Inflammatory macrophage treated with lipopolysaccharide for 1 hour (primary cell): Measurements from ENCODE around the gene KCTD20.

ENCODE experiments used
- DNase-seq, 2 donors: peaks; one replicate each; pipeline ENCODE4 v3.0.0-alpha.2; 2020 to 2022

Gene KCTD20

DNA sequence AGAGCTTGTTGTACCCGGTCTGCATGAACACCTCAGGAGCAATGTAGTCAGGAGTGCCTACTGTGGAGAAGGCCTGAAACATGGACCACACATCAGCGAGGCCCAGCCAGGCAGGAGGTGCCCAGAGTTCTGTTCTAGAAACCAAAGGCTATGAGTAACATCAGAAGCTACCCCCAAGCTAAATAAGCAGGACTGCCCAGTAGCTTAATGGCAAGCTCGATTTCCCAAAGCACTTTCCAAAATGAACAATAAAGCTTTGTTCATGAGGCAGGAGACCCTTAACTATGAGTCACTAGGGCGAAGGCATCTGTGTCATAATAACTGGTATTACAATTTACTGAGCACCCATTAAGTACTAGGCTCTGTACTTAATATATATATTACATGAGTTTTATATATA lies 57.1 kb downstream of the KCTD20 start:
- no peak for DNase-seq

- DNase-seq, result no peak
These were observed 58.9 kb downstream of the KCTD20 start for GRCh38 chr6:36501686-36502085.

- DNase-seq, result no peak
These were observed 61.4 kb downstream of the KCTD20 start for GRCh38 chr6:36504181-36504580.

DNA sequence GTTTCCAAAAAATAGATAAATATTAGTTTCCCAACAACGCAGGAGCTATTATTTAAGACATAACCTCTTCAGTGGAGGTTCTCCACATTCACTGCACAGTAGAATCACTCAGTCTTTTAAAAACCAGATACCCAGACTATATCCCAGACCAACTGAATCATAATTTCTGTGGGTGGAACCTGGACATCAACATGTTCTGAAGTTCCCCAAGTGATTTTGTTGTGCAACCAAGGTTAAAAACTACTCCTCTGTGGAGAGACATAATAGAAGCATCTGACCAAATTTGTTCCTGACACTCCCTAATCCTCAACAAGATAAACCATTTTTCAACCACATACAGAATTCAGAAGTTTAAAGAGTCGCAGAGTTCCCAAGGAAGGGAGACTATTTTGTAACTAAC lies 62.2 kb downstream of the KCTD20 start:
- peak in 1 of 2 donors; percentile 9 for DNase-seq

- no peak for DNase-seq
These were observed 63.1 kb downstream of the KCTD20 start for GRCh38 chr6:36505744-36506534.

DNA sequence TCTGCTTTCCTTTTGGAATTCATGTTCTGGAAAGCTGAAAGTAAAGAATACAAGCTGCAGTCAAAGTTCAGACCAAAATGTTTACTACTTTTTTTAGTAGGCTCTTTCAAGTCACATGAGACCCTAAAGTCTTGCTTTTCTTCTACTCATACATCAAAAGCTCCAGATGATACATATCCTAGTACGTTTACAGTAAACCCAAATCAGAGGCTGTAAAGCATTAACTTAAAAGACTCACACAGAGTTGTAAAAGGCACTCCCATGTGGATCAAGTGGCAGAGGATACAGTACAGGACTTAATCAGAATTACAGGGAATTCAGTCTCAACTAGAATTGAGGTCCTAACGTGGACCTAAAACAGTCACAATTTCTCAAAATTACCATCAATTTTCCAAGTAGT lies 63.8 kb downstream of the KCTD20 start:
- no peak for DNase-seq

DNA sequence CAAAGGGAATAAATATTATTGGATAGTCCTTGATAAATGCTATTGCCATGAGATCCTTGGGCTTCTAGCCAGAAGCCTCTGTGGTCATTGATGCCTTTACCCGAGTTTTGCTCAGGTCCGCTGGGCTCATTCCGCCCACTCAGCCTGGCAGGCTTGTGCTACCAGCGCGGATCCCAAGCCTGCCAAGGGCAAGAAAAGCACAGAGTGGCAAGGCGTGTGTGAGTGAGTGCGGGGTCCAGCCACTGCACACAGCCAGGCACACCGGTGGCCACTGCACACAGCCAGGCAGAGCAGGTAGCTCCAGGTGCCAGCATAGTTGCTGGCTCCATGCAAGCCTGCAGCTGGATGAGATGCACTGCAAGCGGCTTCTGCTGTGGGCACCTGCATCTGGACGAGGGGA lies 65.7 kb downstream of the KCTD20 start:
- DNase-seq, result no peak

- no peak for DNase-seq
These were observed 67.6 kb downstream of the KCTD20 start for GRCh38 chr6:36510365-36510764.

DNA sequence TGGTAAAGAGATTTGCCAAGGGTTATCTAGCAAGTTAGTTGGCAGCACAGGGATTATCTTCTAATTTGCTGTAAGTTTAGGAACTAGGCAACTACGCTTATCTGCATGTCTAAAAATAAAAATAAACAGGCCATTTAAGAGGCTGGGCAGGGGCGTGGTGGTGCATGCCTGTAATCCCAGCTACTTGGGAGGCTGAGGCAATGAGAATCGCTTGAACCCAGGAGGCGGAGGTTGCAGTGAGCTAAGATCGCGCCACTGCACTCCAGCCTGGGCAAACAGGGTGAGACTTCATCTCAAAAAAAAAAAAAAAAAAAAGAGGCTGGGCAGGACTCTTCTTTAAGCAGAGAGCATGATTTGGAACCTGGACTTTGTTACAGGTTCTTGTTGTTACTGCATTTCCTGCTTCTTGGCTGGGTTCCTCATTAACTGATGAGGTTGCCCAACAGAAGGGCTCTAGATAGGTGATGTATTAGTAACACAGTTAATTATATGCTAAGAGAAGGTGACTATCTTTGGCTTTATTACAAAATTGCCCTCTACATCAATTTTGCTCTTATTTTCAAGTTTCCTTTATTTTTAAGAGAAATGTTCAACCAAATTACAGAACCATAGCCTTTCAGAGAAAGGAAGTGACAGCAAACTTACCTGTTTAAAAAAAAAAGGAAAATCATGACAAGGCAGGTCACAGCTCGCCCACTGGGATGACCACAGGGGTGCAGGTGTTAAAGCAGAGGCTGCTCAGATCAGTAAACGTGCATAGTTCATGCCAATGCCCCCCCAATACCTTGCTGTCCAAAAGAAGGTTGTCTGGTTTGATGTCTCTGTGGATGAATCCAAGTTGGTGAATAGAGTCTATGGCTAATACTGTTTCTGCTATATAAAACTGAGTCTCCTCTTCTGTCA lies 72.0 kb downstream of the KCTD20 start:
- no peak for DNase-seq

DNA sequence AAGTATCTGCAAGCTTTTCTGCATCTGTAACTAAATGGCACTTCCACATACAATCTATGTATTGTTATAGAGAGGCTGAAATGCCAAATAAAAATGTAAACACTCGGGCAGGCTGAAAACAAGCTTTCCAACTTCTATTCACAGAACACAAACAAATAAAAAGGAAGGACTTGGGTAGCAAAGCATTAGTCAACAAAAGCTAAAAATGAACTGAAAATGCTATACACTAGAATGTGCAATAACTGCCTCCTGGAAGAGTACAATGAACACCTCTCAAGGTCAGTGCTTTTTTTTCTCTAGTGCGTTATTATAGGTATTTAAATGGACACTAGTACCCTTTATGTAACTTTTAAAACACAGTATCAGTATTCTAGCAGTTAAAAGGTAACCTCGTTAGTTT lies 73.0 kb downstream of the KCTD20 start:
- no peak for DNase-seq

- DNase-seq, result no peak
These were observed 73.8 kb downstream of the KCTD20 start for GRCh38 chr6:36516559-36516958.

DNA sequence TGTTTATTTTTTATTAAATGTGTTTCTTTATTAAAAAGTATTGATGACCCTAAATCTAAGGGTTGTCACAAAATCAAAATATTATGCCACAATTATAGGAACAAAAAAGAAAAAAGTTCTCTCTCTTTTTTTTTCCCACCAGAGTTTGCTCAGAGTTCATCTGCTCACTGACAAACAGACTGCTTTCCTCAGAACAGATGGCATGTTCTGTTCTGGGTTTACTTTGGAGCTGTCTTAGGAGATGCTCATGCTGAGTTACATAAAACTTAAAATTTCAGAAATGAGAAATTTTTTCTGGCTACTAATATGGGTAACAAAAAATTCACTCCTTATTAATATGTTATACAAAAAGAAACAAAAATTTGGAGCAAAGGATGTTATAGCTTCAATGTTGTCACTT lies 74.2 kb downstream of the KCTD20 start:
- DNase-seq, result no peak

DNA sequence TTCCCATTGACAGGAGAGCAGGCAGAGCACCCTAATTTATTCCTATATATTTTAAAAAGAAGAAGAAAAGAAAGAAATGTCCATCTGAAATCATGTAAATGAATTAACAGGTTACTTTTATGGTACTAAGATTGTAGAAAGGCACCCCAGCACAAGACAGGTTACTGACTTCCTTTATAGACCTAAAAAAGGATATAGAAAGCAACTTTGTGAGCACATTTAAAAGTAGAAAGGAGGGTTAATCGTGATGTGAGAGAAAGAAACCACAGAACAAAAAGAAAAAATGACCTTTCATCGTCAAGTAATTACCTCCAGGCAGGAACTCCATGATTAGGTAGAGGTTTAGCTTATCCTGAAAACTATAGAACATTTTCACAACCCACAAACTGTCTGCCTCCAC lies 74.6 kb downstream of the KCTD20 start:
- no peak for DNase-seq

- no peak for DNase-seq
These were observed 76.6 kb downstream of the KCTD20 start for GRCh38 chr6:36519352-36519751.

- no peak for DNase-seq
These were observed 80.7 kb downstream of the KCTD20 start for GRCh38 chr6:36523451-36523850.

- DNase-seq, result no peak
These were observed 81.2 kb downstream of the KCTD20 start for GRCh38 chr6:36523936-36524499.

GRCh38 chr6:36524871-36525270 lies 82.1 kb downstream of the KCTD20 start:
- no peak for DNase-seq

DNA sequence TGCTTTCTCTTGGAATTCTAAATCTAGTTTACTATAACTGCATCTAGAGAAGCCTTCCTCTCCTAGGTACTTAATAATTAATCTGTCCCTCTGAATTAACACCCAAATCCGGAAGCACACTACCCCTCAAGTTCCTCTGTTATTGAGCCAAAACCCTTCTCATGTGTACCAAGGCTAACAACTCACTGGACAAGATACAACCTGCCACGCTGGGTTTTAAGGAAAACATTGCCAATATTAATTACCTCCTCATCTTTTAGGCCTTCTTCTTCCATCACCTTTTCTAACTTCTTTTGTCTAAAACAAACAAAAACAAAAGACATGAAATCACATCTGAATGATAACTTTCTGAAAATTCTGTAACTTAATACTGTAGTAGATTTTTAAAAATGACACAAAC lies 82.5 kb downstream of the KCTD20 start:
- DNase-seq, result no peak

GRCh38 chr6:36526066-36526465 lies 83.3 kb downstream of the KCTD20 start:
- DNase-seq, result peak in 1 of 2 donors; percentile 1

DNA sequence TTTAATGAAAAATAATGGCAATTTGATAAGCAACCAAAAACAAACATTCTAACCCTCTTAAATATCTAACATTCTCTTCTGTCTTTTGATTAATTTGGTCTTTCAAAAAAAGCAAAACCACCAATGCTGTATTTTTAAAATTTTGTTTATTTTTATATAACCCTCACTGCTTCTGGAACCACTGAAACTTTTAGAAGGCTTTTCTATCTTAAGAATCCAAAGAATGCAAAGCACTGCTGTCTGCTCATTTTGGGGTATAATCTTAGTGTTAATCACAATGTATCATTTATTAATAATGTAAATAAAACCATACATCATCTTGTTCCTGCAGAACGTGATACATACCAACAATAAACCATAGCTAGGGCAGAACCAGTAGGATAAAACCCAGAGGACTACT lies 90.5 kb downstream of the KCTD20 start:
- no peak for DNase-seq

GRCh38 chr6:36536873-36537547 lies 94.2 kb downstream of the KCTD20 start:
- no peak for DNase-seq

GRCh38 chr6:36539814-36540568 lies 97.2 kb downstream of the KCTD20 start:
- DNase-seq, result no peak
